Measurements from ENCODE around the gene OSTN. TPM values are rescaled to one million over a fixed set of nuclear protein-coding genes. Genes with fewer than 3 reads are reported as not detected.
"Not testable (repeated sequence)": the region's sequence is repeated elsewhere in the genome, so short reads cannot be mapped to it uniquely, and the experiment has no call there.

OSTN gene
- total RNA-seq, 3 donors from 2014 or later (not counting 1 experiment from before 2014, with no cell fraction given), result not detected

GRCh38 chr3:191170097-191170496 is 28.9 kb upstream of the OSTN start:
- Mint-ChIP-seq H3K27me3 (ENCODE audit: low read depth in 2 of 2) (no peaks in the 10 kb centered on the region), H3K27ac (no peak overlapping the region), H3K4me1 (no peaks in the 10 kb centered on the region), H3K9me3 (peaks cover 3 to 5% of the 10 kb centered on the region in 2 donors), H3K4me3 (no peak overlapping the region), H3K36me3 (no peaks in the 10 kb centered on the region)
- no peak overlapping the region for H3K27ac ChIP-seq (ENCODE audit: low read length)
- H3K4me1 ChIP-seq (ENCODE audit: control insufficient read depth, insufficient read depth, low read length), result no peaks in the 10 kb centered on the region
- TF ChIP-seq, protein P1, sequence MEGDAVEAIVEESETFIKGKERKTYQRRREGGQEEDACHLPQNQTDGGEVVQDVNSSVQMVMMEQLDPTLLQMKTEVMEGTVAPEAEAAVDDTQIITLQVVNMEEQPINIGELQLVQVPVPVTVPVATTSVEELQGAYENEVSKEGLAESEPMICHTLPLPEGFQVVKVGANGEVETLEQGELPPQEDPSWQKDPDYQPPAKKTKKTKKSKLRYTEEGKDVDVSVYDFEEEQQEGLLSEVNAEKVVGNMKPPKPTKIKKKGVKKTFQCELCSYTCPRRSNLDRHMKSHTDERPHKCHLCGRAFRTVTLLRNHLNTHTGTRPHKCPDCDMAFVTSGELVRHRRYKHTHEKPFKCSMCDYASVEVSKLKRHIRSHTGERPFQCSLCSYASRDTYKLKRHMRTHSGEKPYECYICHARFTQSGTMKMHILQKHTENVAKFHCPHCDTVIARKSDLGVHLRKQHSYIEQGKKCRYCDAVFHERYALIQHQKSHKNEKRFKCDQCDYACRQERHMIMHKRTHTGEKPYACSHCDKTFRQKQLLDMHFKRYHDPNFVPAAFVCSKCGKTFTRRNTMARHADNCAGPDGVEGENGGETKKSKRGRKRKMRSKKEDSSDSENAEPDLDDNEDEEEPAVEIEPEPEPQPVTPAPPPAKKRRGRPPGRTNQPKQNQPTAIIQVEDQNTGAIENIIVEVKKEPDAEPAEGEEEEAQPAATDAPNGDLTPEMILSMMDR (IDR thresholded peaks at IDR 0.05), result no peak
- no peaks in the 10 kb centered on the region for H3K9me3 ChIP-seq (ENCODE audit: control insufficient read depth, insufficient read depth, low read length)
- intact Hi-C loops (cut with micrococcal nuclease), result no loop called here
- DNase-seq (no peak), ATAC-seq (no peak)
- H3K36me3 ChIP-seq (ENCODE audit: control insufficient read depth, insufficient read depth, low read length), result no peaks in the 10 kb centered on the region
- H3K27me3 ChIP-seq (ENCODE audit: control insufficient read depth, insufficient read depth, low read length), result no peaks in the 10 kb centered on the region
- no CpG with 5 or more reads among the region's 2 CpGs for WGBS (ENCODE audit: insufficient coverage)
- no peak overlapping the region for H3K4me3 ChIP-seq (ENCODE audit: low read length)

- Mint-ChIP-seq H3K4me1 (no peaks in the 10 kb centered on the region), H3K36me3 (no peaks in the 10 kb centered on the region), H3K4me3 (no peak overlapping the region), H3K27ac (no peak overlapping the region), H3K9me3 (peaks cover 5 to 11% of the 10 kb centered on the region in 2 donors), H3K27me3 (ENCODE audit: low read depth in 2 of 2) (no peaks in the 10 kb centered on the region)
- no CpG with 5 or more reads among the region's 3 CpGs for WGBS (ENCODE audit: insufficient coverage)
- ATAC-seq (no peak), DNase-seq (no peak)
- Histone ChIP-seq H3K4me1 (ENCODE audit: control insufficient read depth, insufficient read depth, low read length) (no peaks in the 10 kb centered on the region), H3K36me3 (ENCODE audit: control insufficient read depth, insufficient read depth, low read length) (no peaks in the 10 kb centered on the region), H3K27ac (ENCODE audit: low read length) (no peak overlapping the region), H3K9me3 (ENCODE audit: control insufficient read depth, insufficient read depth, low read length) (no peaks in the 10 kb centered on the region), H3K27me3 (ENCODE audit: control insufficient read depth, insufficient read depth, low read length) (no peaks in the 10 kb centered on the region), H3K4me3 (ENCODE audit: low read length) (no peak overlapping the region)
- TF ChIP-seq, protein P1 (IDR thresholded peaks at IDR 0.05), result no peak
- intact Hi-C loops (cut with micrococcal nuclease), result no loop called here
These were observed 23.9 kb upstream of the OSTN start for GRCh38 chr3:191175102-191175501.

- Histone ChIP-seq H3K4me1 (ENCODE audit: control insufficient read depth, insufficient read depth, low read length) (no peaks in the 10 kb centered on the region), H3K27ac (ENCODE audit: low read length) (no peak overlapping the region), H3K36me3 (ENCODE audit: control insufficient read depth, insufficient read depth, low read length) (no peaks in the 10 kb centered on the region), H3K4me3 (ENCODE audit: low read length) (no peak overlapping the region), H3K9me3 (ENCODE audit: control insufficient read depth, insufficient read depth, low read length) (no peaks in the 10 kb centered on the region), H3K27me3 (ENCODE audit: control insufficient read depth, insufficient read depth, low read length) (no peaks in the 10 kb centered on the region)
- Mint-ChIP-seq H3K4me1 (no peaks in the 10 kb centered on the region), H3K36me3 (no peaks in the 10 kb centered on the region), H3K27me3 (ENCODE audit: low read depth in 2 of 2) (no peaks in the 10 kb centered on the region), H3K9me3 (peaks cover 5 to 9% of the 10 kb centered on the region in 2 donors), H3K27ac (no peak overlapping the region), H3K4me3 (no peak overlapping the region)
- WGBS (ENCODE audit: insufficient coverage), result 93% methylated on average over 3 of the region's 3 CpGs
- DNase-seq, result no peak
- intact Hi-C loops (cut with micrococcal nuclease), result no loop called here
- TF ChIP-seq, protein P1 (IDR thresholded peaks at IDR 0.05), result no peak
- ATAC-seq, result no peak
These were observed 22.8 kb upstream of the OSTN start for GRCh38 chr3:191176038-191176785.

DNA sequence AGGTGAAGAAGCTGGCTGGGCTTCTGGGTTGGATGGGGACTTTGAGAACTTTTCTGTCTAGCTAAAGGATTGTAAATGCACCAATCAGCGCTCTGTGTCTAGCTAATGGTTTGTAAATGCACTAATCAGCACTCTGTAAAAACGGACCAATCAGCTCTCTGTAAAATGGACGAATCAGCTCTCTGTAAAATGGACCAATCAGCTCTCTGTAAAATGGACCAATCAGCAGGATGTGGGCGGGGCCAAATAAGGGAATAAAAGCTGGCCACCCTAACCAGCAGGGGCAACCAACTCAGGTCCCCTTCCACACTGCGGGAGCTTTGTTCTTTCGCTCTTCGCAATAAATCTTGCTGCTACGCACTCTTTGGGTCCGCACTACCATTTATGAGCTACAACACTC is 13.7 kb upstream of the OSTN start:
- WGBS (ENCODE audit: insufficient coverage), result 89% methylated on average over 9 of the region's 9 CpGs
- H3K27ac Mint-ChIP-seq; ATAC-seq; DNase-seq; H3K36me3 ChIP-seq (ENCODE audit: control insufficient read depth, insufficient read depth, low read length); intact Hi-C loops (cut with micrococcal nuclease); H3K4me3 ChIP-seq (ENCODE audit: low read length); H3K9me3 Mint-ChIP-seq; H3K9me3 ChIP-seq (ENCODE audit: control insufficient read depth, insufficient read depth, low read length); H3K36me3 Mint-ChIP-seq; H3K27me3 ChIP-seq (ENCODE audit: control insufficient read depth, insufficient read depth, low read length); H3K4me1 Mint-ChIP-seq; H3K27me3 Mint-ChIP-seq (ENCODE audit: low read depth in 2 of 2); H3K4me3 Mint-ChIP-seq; H3K27ac ChIP-seq (ENCODE audit: low read length); H3K4me1 ChIP-seq (ENCODE audit: control insufficient read depth, insufficient read depth, low read length): not testable (repeated sequence)

- H3K36me3 Mint-ChIP-seq; intact Hi-C loops (cut with micrococcal nuclease); H3K27me3 ChIP-seq (ENCODE audit: control insufficient read depth, insufficient read depth, low read length); ATAC-seq; H3K9me3 Mint-ChIP-seq; H3K4me1 Mint-ChIP-seq; DNase-seq; H3K27ac Mint-ChIP-seq; H3K36me3 ChIP-seq (ENCODE audit: control insufficient read depth, insufficient read depth, low read length); H3K4me3 Mint-ChIP-seq; H3K4me3 ChIP-seq (ENCODE audit: low read length); H3K4me1 ChIP-seq (ENCODE audit: control insufficient read depth, insufficient read depth, low read length); H3K27ac ChIP-seq (ENCODE audit: low read length); H3K27me3 Mint-ChIP-seq (ENCODE audit: low read depth in 2 of 2); H3K9me3 ChIP-seq (ENCODE audit: control insufficient read depth, insufficient read depth, low read length): not testable (repeated sequence)
- 82% methylated on average over 3 of the region's 5 CpGs for WGBS (ENCODE audit: insufficient coverage)
These were observed 10.8 kb upstream of the OSTN start for GRCh38 chr3:191188246-191188645.

DNA sequence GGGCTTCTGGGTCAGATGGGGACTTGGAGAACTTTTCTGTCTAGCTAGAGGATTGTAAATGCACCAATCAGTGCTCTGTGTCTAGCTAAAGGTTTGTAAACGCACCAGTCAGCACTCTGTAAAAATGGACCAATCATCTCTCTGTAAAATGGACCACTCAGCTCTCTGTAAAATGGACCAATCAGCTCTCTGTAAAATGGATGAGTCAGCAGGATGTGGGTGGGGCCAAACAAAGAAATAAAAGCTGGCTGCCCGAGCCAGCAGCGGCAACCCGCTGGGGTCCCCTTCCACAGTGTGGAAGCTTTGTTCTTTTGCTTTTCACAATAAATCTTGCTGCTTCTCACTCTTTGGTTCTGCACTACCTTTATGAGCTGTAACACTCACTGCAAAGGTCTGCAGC is 6.8 kb upstream of the OSTN start:
- H3K27ac Mint-ChIP-seq; DNase-seq; intact Hi-C loops (cut with micrococcal nuclease); H3K4me3 Mint-ChIP-seq; H3K27ac ChIP-seq (ENCODE audit: low read length); H3K36me3 ChIP-seq (ENCODE audit: control insufficient read depth, insufficient read depth, low read length); H3K9me3 ChIP-seq (ENCODE audit: control insufficient read depth, insufficient read depth, low read length); H3K36me3 Mint-ChIP-seq; ATAC-seq; H3K27me3 ChIP-seq (ENCODE audit: control insufficient read depth, insufficient read depth, low read length); H3K4me1 Mint-ChIP-seq; H3K4me1 ChIP-seq (ENCODE audit: control insufficient read depth, insufficient read depth, low read length); H3K4me3 ChIP-seq (ENCODE audit: low read length); H3K27me3 Mint-ChIP-seq (ENCODE audit: low read depth in 2 of 2); H3K9me3 Mint-ChIP-seq: not testable (repeated sequence)
- WGBS (ENCODE audit: insufficient coverage), result 95% methylated on average over 4 of the region's 4 CpGs

Measured in natural killer cell (primary cell).